ENCODE data around the gene CES3. TPM values are rescaled to one million over a fixed set of nuclear protein-coding genes. Genes with fewer than 3 reads are reported as not detected.
A peak's percentile ranks its signal among the peaks of the same experiment; 100 is the strongest.

The CES3 gene
- total RNA-seq, 1 experiment from 2014 or later = 3.7 TPM

GRCh38 chr16:66947302-66948065 is 13.6 kb upstream of the CES3 start:
- peaks cover 5% of the 10 kb centered on the region for H3K27me3 Mint-ChIP-seq (ENCODE audit: low read depth)

More at GRCh38 chr16:66947302-66948065, 13.6 kb upstream of the CES3 start:
- Histone ChIP-seq H3K14ac (ENCODE audit: insufficient read depth, low read length) (no peak overlapping the region), H2BK12ac (ENCODE audit: insufficient read length, low read depth, low read length) (no peak overlapping the region), H3K56ac (ENCODE audit: insufficient read length, low read depth, low read length) (no peak overlapping the region), H3K23ac (ENCODE audit: insufficient read length, low read depth, low read length) (no peak overlapping the region), H4K91ac (ENCODE audit: insufficient read length, low read depth, low read length) (no peak overlapping the region), H2BK5ac (ENCODE audit: insufficient read length, low read length) (no peak overlapping the region), H2BK120ac (ENCODE audit: low read depth, low read length, poor library complexity, severe bottlenecking) (no peak overlapping the region), H3K18ac (ENCODE audit: insufficient read length, low read depth, low read length) (no peak overlapping the region), H2AFZ (ENCODE audit: low read length) (no peak overlapping the region), H2BK20ac (ENCODE audit: low read depth, low read length, poor library complexity, severe bottlenecking) (no peak overlapping the region), H3K23me2 (ENCODE audit: insufficient read length, low read depth, low read length, poor library complexity, severe bottlenecking) (no peaks in the 10 kb centered on the region), H4K5ac (ENCODE audit: insufficient read length, low read depth, low read length) (no peak overlapping the region), H3K9me3 (ENCODE audit: control insufficient read depth, low read depth, low read length) (no peaks in the 10 kb centered on the region), H3K27ac (ENCODE audit: insufficient read length, low read depth, low read length) (no peak overlapping the region), H4K20me1 (ENCODE audit: control insufficient read depth, insufficient read depth, insufficient read length) (no peaks in the 10 kb centered on the region), H3K27me3 (ENCODE audit: insufficient read depth, low read length) (peaks cover 14% of the 10 kb centered on the region; the same call in 1 of the 2 replicates), H2BK15ac (ENCODE audit: low read depth, low read length) (no peak overlapping the region), H3K4me1 (ENCODE audit: insufficient read depth, low read length) (no peaks in the 10 kb centered on the region), H2AK5ac (ENCODE audit: insufficient read length, low read length) (no peak overlapping the region), H3T11ph (ENCODE audit: low read length) (no peak overlapping the region), H3K4ac (ENCODE audit: low read depth, low read length) (no peak overlapping the region), H3K79me1 (ENCODE audit: insufficient read depth, low read depth, low read length, poor library complexity, severe bottlenecking) (no peaks in the 10 kb centered on the region), H4K8ac (replicated peaks; ENCODE audit: insufficient read length, low read depth, low read length) (no peak overlapping the region), H3K4me2 (ENCODE audit: insufficient read depth, insufficient read length, low read length) (peak overlapping the region; percentile 21), H3K9ac (ENCODE audit: extremely low read depth, insufficient read length, low read length) (no peak overlapping the region), H3K79me2 (ENCODE audit: insufficient read depth, low read length) (no peaks in the 10 kb centered on the region)
- H3K9me3 Mint-ChIP-seq = peaks cover 6 to 8% of the 10 kb centered on the region in 2 experiments; a peak in 3 of 5 replicates
- H3K4me3 Mint-ChIP-seq = no peak overlapping the region; a peak in 1 of 5 replicates
- no CpG with 5 or more reads among the region's 23 CpGs for WGBS (ENCODE audit: extremely low coverage, insufficient read length, low lambda C conversion rate)
- DNase-seq = peak; percentile 82
- H3K27ac Mint-ChIP-seq = no peak overlapping the region
- H3K36me3 Mint-ChIP-seq (ENCODE audit: insufficient read depth in 1 of 3, low read depth in 3 of 3) = peaks cover 7 to 19% (median 16%) of the 10 kb centered on the region in 3 experiments; a peak in 6 of 7 replicates
- peak; percentile 92 for TF ChIP-seq CTCF (conservative IDR thresholded peaks at IDR 0.05)
- H3K4me1 Mint-ChIP-seq = peaks cover 2 to 4% of the 10 kb centered on the region in 2 experiments; a peak in 2 of 4 replicates

All from H9 (cell line).